GM23248 (cell line): ENCODE results near the gene KCNA5. TPM values are rescaled to one million over a fixed set of nuclear protein-coding genes. Genes with fewer than 3 reads are reported as not detected.

ENCODE experiments used
- DNase-seq: peaks from one replicate; pipeline ENCODE4 v3.0.0-alpha.2; 2015
- H2AFZ ChIP-seq: fragments of 200-600 bp; sonication (generic); 2 replicates; pipeline ENCODE4 v1.6.1; 2016; ENCODE audit warnings: antibody characterized with exemption
- H3F3A ChIP-seq: fragments of 200-600 bp; sonication (generic); 2 replicates; pipeline ENCODE4 v1.6.1; 2016; ENCODE audit warnings: mild to moderate bottlenecking, antibody characterized with exemption, mixed run types; ENCODE audit not compliant: insufficient read depth
- H3K27ac ChIP-seq: fragments of 200-600 bp; sonication (generic); 2 replicates; pipeline ENCODE4 v1.5.1; 2016; ENCODE audit warnings: mild to moderate bottlenecking
- H3K27me3 ChIP-seq: fragments of 200-600 bp; sonication (generic); replicated peaks from 2 replicates; pipeline ENCODE4 v1.6.1; 2016; ENCODE audit warnings: mild to moderate bottlenecking; ENCODE audit not compliant: insufficient read depth
- H3K36me3 ChIP-seq: fragments of 200-600 bp; sonication (generic); 2 replicates; pipeline ENCODE4 v1.6.1; 2016; ENCODE audit warnings: low read depth, mild to moderate bottlenecking
- H3K4me1 ChIP-seq: fragments of 200-600 bp; sonication (generic); 2 replicates; pipeline ENCODE4 v1.6.1; 2016; ENCODE audit warnings: mild to moderate bottlenecking; ENCODE audit not compliant: insufficient read depth
- H3K4me2 ChIP-seq: fragments of 200-600 bp; sonication (generic); one replicate; pipeline ENCODE4 v1.6.1; 2016; ENCODE audit warnings: mild to moderate bottlenecking; ENCODE audit not compliant: unreplicated experiment
- H3K4me3 ChIP-seq: fragments of 200-600 bp; sonication (generic); 2 replicates; pipeline ENCODE4 v1.5.1; 2016; ENCODE audit warnings: mild to moderate bottlenecking
- H3K79me2 ChIP-seq: fragments of 200-600 bp; sonication (generic); 2 replicates; pipeline ENCODE4 v1.6.1; 2016; ENCODE audit warnings: mild to moderate bottlenecking; ENCODE audit not compliant: insufficient read depth
- H3K9ac ChIP-seq: fragments of 200-600 bp; sonication (generic); 2 replicates; pipeline ENCODE4 v1.6.1; 2016; ENCODE audit warnings: mild to moderate bottlenecking
- H3K9me2 ChIP-seq: fragments of 200-600 bp; sonication (generic); 2 replicates; pipeline ENCODE4 v1.6.1; 2016; ENCODE audit warnings: mixed run types, mild to moderate bottlenecking, moderate library complexity; ENCODE audit not compliant: insufficient read depth
- H3K9me3 ChIP-seq: fragments of 200-600 bp; sonication (generic); one replicate; pipeline ENCODE4 v1.6.1; 2017; ENCODE audit warnings: low read depth
- H4K20me1 ChIP-seq: fragments of 200-600 bp; sonication (generic); 2 replicates; pipeline ENCODE4 v1.6.0; 2016; ENCODE audit not compliant: insufficient read depth
- EZH2 ChIP-seq: fragments of 200-600 bp; sonication (generic); IDR thresholded peaks from 2 replicates; pipeline ENCODE4 v1.6.1; 2018; ENCODE audit warnings: antibody characterized with exemption, mild to moderate bottlenecking; ENCODE audit not compliant: insufficient read depth, poor library complexity, severe bottlenecking
- EZH2phosphoT487 ChIP-seq: fragments of 200-600 bp; sonication (generic); IDR thresholded peaks from 2 replicates; pipeline ENCODE4 v1.6.1; 2018; ENCODE audit warnings: antibody characterized with exemption, moderate library complexity, mild to moderate bottlenecking, low read depth; ENCODE audit not compliant: insufficient read depth
- WGBS, 2 experiments: methylation state at CpG; one replicate each; pipeline ENCODE4 v1.1.6; 2015 to 2017; ENCODE audit warnings: low lambda C conversion rate in 2 of 2, low coverage in 1 of 2; ENCODE audit errors: missing lambda C conversion rate in 2 of 2; 5-methylcytosine and 5-hydroxymethylcytosine counted together
- in situ Hi-C: fragments of 300-500 bp; cut with MboI; formaldehyde crosslinking; loops from 2 replicates; pipeline ENCODE4 v1.15.0; 2020
- polyA plus RNA-seq: library from polyadenylated mRNA; unstranded; fragments of >200 nt; fragmentation: Nextera tagmentation; extraction: Ambion mirVana; gene quantifications from 2 replicates; pipeline ENCODE4 v1.2.1, GENCODE V29; 2016
- total RNA-seq: library from RNA; depleted of rRNA; stranded (reverse); fragments of >200 nt; shearing (Covaris generic); gene quantifications from 2 replicates; pipeline ENCODE4 v1.2.3, GENCODE V29; 2014; rRNA removed

KCNA5 gene
- total RNA-seq (not detected in 2 replicates), polyA plus RNA-seq (not detected in 2 replicates)

DNA sequence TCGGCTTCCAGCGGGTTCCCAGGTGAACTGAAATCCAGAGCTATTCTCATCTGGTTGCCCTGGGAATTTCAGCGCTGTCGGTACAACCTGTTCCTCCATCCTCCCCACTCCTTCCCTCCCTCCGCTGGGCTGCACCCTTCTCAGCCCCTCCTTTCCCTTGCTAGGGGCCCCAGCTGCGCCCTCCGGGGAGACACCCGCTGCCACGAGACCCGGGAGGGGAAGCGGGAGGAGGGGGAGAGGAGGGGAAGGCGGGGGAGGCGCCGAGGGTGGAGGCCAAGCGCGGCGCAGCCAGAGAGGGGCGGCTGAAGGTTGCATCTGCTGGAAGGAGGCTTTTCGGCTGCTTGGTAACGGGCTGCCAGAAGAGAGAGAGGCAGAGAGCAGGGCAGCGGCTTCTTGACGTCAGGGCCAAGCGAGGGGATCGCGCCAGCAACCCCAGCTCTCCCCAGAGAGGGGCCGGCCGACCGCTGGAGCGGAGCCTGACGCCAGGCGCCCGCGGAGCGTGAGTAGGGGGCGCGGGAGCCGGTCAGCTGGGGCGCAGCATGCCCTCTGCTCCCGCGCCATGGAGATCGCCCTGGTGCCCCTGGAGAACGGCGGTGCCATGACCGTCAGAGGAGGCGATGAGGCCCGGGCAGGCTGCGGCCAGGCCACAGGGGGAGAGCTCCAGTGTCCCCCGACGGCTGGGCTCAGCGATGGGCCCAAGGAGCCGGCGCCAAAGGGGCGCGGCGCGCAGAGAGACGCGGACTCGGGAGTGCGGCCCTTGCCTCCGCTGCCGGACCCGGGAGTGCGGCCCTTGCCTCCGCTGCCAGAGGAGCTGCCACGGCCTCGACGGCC is at the start of gene KCNA5:
TSS of gene KCNA5 (plus strand) at position 291 of the 831 bp plus-strand sequence. CDS start at position 560, 269 bp downstream.
- H3K36me3 ChIP-seq = no peaks in the 10 kb centered on the region
- H3K9ac ChIP-seq = no peak within 1 kb of the TSS
- H3K27ac ChIP-seq = no peak within 1 kb of the TSS
- H3K79me2 ChIP-seq = no peaks in the 10 kb centered on the region
- TF ChIP-seq EZH2phosphoT487 = no peak
- no peak for TF ChIP-seq EZH2
- no peak within 1 kb of the TSS for H3K4me2 ChIP-seq
- no peaks in the 10 kb centered on the region for H3F3A ChIP-seq
- peaks cover 60% of the 10 kb centered on the region for H3K27me3 ChIP-seq
- 4 to 5% methylated on average over 38 to 40 of the region's 68 CpGs for WGBS, 2 experiments
- no peak within 1 kb of the TSS for H3K4me3 ChIP-seq
- no peak for DNase-seq
- no peaks in the 10 kb centered on the region for H3K9me3 ChIP-seq
- no peaks in the 10 kb centered on the region for H4K20me1 ChIP-seq
- in situ Hi-C loops = no loop called here
- H3K4me1 ChIP-seq = no peaks in the 10 kb centered on the region
- no peaks in the 10 kb centered on the region for H3K9me2 ChIP-seq
- no peak within 1 kb of the TSS for H2AFZ ChIP-seq

DNA sequence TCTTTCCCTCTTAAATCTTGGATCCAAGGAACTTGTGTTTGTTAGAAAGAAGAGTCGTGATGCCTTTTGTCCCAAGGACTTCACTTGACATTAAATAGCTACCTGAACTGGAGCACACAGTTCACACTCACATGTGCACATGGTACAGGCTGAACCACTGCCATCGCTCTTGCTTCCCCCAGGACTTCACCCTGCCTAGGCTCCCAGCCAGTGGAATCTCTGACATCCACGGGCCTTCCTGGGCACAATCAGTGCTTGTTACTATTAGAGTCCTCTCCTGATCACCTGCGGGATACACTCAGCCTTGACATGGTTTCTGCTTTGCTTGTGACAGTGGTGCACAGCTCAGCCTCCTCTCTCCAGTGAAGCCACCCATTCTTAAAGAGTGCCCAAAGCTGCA is 49.1 kb upstream of the KCNA5 start:
- 73 to 82% methylated on average over 4 of the region's 4 CpGs for WGBS, 2 experiments
- Histone ChIP-seq H2AFZ (no peak overlapping the region), H3K4me3 (no peak overlapping the region), H3K27ac (no peak overlapping the region), H4K20me1 (no peaks in the 10 kb centered on the region), H3K27me3 (peaks cover 16% of the 10 kb centered on the region), H3K4me2 (no peak overlapping the region), H3K4me1 (peaks cover 11% of the 10 kb centered on the region), H3K79me2 (no peaks in the 10 kb centered on the region), H3K9ac (no peak overlapping the region), H3K9me2 (no peaks in the 10 kb centered on the region), H3K36me3 (no peaks in the 10 kb centered on the region), H3K9me3 (no peaks in the 10 kb centered on the region), H3F3A (peaks cover 9% of the 10 kb centered on the region; the same call in 1 of the 2 replicates)
- TF ChIP-seq EZH2phosphoT487 = no peak
- TF ChIP-seq EZH2 = no peak
- in situ Hi-C loops = loop anchor here (5.0 kb wide), 1 partner anchor 137 kb away; no protein-coding TSS in a partner anchor
- DNase-seq = no peak

DNA sequence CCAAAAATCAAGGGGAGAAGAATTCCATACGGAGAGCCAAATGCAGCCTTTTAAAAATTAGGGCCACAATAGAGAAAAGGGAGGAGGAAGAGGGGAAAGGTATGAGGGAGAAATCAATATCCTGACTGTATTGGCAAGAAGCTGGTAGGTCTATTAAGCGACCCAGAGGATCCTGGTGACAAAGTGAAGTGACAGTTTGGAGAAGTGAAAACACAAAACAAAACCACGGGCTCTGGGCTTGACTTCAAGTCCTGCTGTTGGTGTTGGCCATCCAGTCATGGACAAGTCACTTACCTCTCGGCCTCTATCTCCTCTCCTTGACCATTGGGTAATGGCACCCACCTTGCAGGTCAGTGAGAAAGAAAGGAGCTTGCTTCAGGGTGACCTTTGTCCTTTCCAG is 47.0 kb upstream of the KCNA5 start:
- Histone ChIP-seq H3K36me3 (no peaks in the 10 kb centered on the region), H3K4me1 (peaks cover 11% of the 10 kb centered on the region), H3F3A (peaks cover 9% of the 10 kb centered on the region; the same call in 1 of the 2 replicates), H3K27ac (no peak overlapping the region), H4K20me1 (no peaks in the 10 kb centered on the region), H3K4me2 (no peak overlapping the region), H3K9me3 (no peaks in the 10 kb centered on the region), H3K27me3 (peaks cover 16% of the 10 kb centered on the region; the same call in 1 of the 2 replicates), H3K4me3 (no peak overlapping the region), H3K79me2 (no peaks in the 10 kb centered on the region), H2AFZ (no peak overlapping the region), H3K9me2 (no peaks in the 10 kb centered on the region), H3K9ac (no peak overlapping the region)
- TF ChIP-seq EZH2 (no peak), EZH2phosphoT487 (no peak)
- WGBS, 2 experiments = 94 to 97% methylated on average over 4 of the region's 4 CpGs
- DNase-seq = no peak
- in situ Hi-C loops = loop anchor here (5.0 kb wide), 1 partner anchor 139 kb away; no protein-coding TSS in a partner anchor

DNA sequence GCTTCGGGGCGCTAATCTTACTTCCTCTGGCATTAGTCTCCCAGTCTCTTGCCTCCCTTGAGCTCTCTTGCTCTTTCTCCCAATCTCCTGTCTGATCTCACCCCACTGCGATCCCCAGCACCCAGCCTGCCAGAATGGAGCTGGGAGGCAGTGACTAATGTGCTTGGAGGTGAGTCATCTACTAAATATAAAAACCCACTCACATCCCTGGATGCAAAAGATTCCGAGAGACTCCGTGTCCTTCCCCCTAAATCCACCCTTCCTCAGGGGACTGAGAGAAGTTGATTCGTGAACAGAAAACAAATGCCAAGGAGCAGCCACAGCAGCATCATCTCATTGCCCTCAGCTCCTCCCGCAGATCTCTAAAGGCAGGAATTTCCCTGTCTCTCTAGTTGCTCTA is 45.7 kb upstream of the KCNA5 start:
- peaks cover 16% of the 10 kb centered on the region; the same call in 1 of the 2 replicates for H3K27me3 ChIP-seq
- peak; percentile 96 for DNase-seq
- no peaks in the 10 kb centered on the region for H3K36me3 ChIP-seq
- H2AFZ ChIP-seq = peak overlapping the region; percentile 46; the same call in 1 of the 2 replicates
- no peaks in the 10 kb centered on the region for H3K9me3 ChIP-seq
- peak overlapping the region; percentile 35 for H3K27ac ChIP-seq
- TF ChIP-seq EZH2 (no peak), EZH2phosphoT487 (no peak)
- no peaks in the 10 kb centered on the region for H3K9me2 ChIP-seq
- peak overlapping the region; percentile 67 for H3K4me2 ChIP-seq
- peaks cover 9% of the 10 kb centered on the region; the same call in 1 of the 2 replicates for H3F3A ChIP-seq
- H3K79me2 ChIP-seq = no peaks in the 10 kb centered on the region
- H3K9ac ChIP-seq = peak overlapping the region; percentile 15; the same call in 1 of the 2 replicates
- WGBS, 2 experiments = 1% methylated on average over 7 of the region's 7 CpGs
- H3K4me3 ChIP-seq = peak overlapping the region; percentile 37; the same call in 1 of the 2 replicates
- in situ Hi-C loops = loop anchor here (5.0 kb wide), 1 partner anchor 141 kb away; no protein-coding TSS in a partner anchor
- no peaks in the 10 kb centered on the region for H4K20me1 ChIP-seq
- peaks cover 11% of the 10 kb centered on the region for H3K4me1 ChIP-seq
